HEK293T (cell line): ENCODE data around the gene INSYN2A.

ENCODE experiments used
- CTCF ChIA-PET: fragments of 350-600 bp; formaldehyde crosslinking; extraction: SDS; loops from one replicate; lab custom pipeline; 2021; ENCODE audit warnings: antibody characterized with exemption, inconsistent platforms; lab: Yijun Ruan, JAX
- POLR2A ChIA-PET: fragments of 350-600 bp; formaldehyde crosslinking; extraction: SDS; loops from one replicate; lab custom pipeline; 2020; ENCODE audit warnings: antibody characterized with exemption, inconsistent platforms; lab: Yijun Ruan, JAX
- DNase-seq: peaks from one replicate; pipeline ENCODE4 v3.0.0; 2012; ENCODE audit warnings: mixed read lengths; ENCODE audit errors: extremely low spot score
- ARNT ChIP-seq: fragments of 450-650 bp; IDR thresholded peaks from 2 replicates; pipeline ENCODE4 v1.6.1; 2017; ENCODE audit warnings: mild to moderate bottlenecking
- BHLHE40 ChIP-seq: fragments of 450-650 bp; IDR thresholded peaks from 2 replicates; pipeline ENCODE4 v1.6.1; 2016; ENCODE audit warnings: mild to moderate bottlenecking, moderate library complexity, borderline replicate concordance
- CTBP1 ChIP-seq: fragments of 450-650 bp; IDR thresholded peaks from 2 replicates; pipeline ENCODE4 v1.6.1; 2016; ENCODE audit warnings: borderline replicate concordance
- ELF4 ChIP-seq: fragments of 450-650 bp; IDR thresholded peaks from 2 replicates; pipeline ENCODE4 v1.6.1; 2017; ENCODE audit warnings: antibody characterized with exemption
- FOXA1 ChIP-seq: fragments of 450-650 bp; IDR thresholded peaks from 2 replicates; pipeline ENCODE4 v1.6.1; 2016; ENCODE audit warnings: mild to moderate bottlenecking
- FOXK2 ChIP-seq: fragments of 450-650 bp; IDR thresholded peaks from 2 replicates; pipeline ENCODE4 v1.6.1; 2016; ENCODE audit warnings: mild to moderate bottlenecking
- FOXM1 ChIP-seq: fragments of 450-650 bp; IDR thresholded peaks from 2 replicates; pipeline ENCODE4 v1.6.1; 2017; ENCODE audit warnings: mild to moderate bottlenecking, borderline replicate concordance
- HDGF ChIP-seq: fragments of 450-650 bp; IDR thresholded peaks from 2 replicates; pipeline ENCODE4 v1.6.1; 2017; ENCODE audit warnings: antibody characterized with exemption, borderline replicate concordance
- L3MBTL2 ChIP-seq: fragments of 450-650 bp; conservative IDR thresholded peaks from 2 replicates; pipeline ENCODE4 v1.6.1; 2016; ENCODE audit warnings: mild to moderate bottlenecking
- LEF1 ChIP-seq: fragments of 450-650 bp; IDR thresholded peaks from 2 replicates; pipeline ENCODE4 v1.6.1; 2017; ENCODE audit warnings: mild to moderate bottlenecking, borderline replicate concordance
- NFRKB ChIP-seq: fragments of 450-650 bp; IDR thresholded peaks from 2 replicates; pipeline ENCODE4 v1.6.1; 2016; ENCODE audit warnings: mild to moderate bottlenecking, moderate library complexity
- SP1 ChIP-seq: fragments of 450-650 bp; IDR thresholded peaks from 2 replicates; pipeline ENCODE4 v1.6.1; 2017
- SUZ12 ChIP-seq: fragments of 450-650 bp; IDR thresholded peaks from 2 replicates; pipeline ENCODE4 v1.6.1; 2016; ENCODE audit warnings: mild to moderate bottlenecking
- TARDBP ChIP-seq: fragments of 450-650 bp; IDR thresholded peaks from 2 replicates; pipeline ENCODE4 v1.6.1; 2016
- ZNF384 ChIP-seq: fragments of 450-650 bp; IDR thresholded peaks from 2 replicates; pipeline ENCODE4 v1.6.1; 2016
- TF ChIP-seq, protein P1 (sequence below): fragments of 450-650 bp; IDR thresholded peaks from 2 replicates; pipeline ENCODE4 v1.6.1; 2016

The INSYN2A gene

DNA sequence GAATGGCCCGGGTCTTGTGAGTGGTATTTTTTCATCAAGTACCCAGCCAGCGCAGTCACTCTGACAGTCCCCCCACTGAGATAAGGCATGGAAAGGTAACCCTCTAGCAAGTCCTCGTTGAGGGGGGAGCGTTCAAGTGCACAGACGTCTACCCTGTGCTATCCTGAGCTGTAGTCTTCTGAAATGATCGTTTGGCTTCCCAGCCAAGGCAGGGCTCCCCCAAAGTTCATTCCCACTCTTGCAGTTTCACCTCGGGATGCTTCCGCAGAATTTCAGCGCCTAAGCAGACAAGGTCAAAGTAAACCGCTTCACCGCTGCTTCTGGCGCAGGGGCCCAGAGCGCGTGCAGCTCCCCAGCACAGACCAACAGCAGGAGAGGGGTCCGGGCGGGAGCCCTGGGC lies 1.8 kb downstream of the INSYN2A start:
- CTCF ChIA-PET, result no interaction called here
- TF ChIP-seq BHLHE40 (no peak), CTBP1 (no peak), ELF4 (no peak), ZNF384 (no peak)
- TF ChIP-seq, protein P1, sequence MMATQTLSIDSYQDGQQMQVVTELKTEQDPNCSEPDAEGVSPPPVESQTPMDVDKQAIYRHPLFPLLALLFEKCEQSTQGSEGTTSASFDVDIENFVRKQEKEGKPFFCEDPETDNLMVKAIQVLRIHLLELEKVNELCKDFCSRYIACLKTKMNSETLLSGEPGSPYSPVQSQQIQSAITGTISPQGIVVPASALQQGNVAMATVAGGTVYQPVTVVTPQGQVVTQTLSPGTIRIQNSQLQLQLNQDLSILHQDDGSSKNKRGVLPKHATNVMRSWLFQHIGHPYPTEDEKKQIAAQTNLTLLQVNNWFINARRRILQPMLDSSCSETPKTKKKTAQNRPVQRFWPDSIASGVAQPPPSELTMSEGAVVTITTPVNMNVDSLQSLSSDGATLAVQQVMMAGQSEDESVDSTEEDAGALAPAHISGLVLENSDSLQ, result no peak
- DNase-seq, result no peak
- POLR2A ChIA-PET, result no interaction called here

DNA sequence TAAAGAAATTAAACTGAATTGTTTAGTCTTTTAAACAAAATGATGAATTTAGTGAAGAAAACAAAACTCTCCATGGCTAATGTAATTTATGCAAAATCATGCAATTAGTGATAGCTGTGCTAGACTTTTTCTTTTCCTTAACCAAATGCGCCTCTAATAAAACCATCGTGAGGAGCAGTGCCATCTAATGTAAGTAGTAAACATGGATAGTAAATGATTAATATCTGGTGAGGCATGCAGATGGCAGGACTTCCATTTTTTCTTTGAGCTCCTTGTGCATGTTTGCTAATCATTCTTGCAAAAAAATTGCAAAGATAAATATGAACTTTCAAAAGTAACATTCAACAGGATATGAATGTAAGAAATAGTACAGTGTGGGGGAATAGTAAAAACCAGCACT lies 2.3 kb downstream of the INSYN2A start:
- no peak for TF ChIP-seq SP1
- no peak for DNase-seq
- ChIA-PET POLR2A (no interaction called here), CTCF (no interaction called here)

DNA sequence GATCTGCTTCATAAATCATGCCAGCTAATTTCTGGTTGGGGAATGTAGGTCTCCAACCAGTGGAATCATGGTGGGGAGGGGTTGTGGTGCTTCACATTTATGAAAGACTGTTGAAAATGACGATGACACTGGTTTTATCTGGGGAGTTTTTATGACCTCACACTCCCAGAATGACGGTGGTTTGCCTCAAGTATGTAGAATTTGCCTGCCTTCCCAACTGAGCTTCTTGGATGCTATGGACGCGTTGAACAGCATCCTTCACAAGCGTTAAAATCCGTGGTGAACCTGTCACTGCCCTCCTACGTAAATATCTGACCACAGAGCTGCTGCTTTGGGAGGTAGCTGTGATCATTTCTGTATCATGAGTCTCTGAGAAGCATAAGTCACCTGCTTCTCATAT lies 3.3 kb downstream of the INSYN2A start:
- CTCF ChIA-PET, result no interaction called here
- POLR2A ChIA-PET, result no interaction called here
- no peak for DNase-seq
- TF ChIP-seq FOXM1, result no peak
- TF ChIP-seq ARNT, result no peak
- no peak for TF ChIP-seq FOXK2
- no peak for TF ChIP-seq ELF4
- TF ChIP-seq FOXA1, result no peak
- TF ChIP-seq SP1, result no peak
- TF ChIP-seq TARDBP, result no peak
- TF ChIP-seq L3MBTL2, result no peak
- no peak for TF ChIP-seq CTBP1
- TF ChIP-seq SUZ12, result no peak
- no peak for TF ChIP-seq NFRKB
- no peak for TF ChIP-seq BHLHE40

DNA sequence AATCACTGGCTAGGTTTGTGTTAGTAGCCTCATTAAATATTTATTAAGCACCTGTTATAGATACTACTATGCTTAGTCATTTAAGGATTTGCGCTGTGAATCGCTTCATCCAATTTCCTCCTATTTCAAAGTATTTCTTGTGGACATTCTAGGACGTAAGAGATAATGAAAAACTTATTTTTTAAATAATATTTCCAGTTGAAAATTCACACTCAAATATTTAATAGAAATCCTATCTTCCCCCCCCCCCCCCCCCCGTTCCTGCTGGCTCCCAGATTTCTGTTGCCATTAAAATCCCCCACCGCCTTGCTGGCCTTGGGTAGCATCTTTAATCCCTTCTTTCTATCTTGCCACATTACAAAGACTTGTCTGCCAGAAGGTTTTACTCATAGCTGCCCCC lies 6.0 kb downstream of the INSYN2A start:
- DNase-seq, result no peak
- POLR2A ChIA-PET, result no interaction called here
- CTCF ChIA-PET, result interaction anchor here (0.6 kb wide), 1 partner anchor 33 kb away, joined by 5 read pairs; no protein-coding TSS in a partner anchor
- TF ChIP-seq L3MBTL2 (no peak), ARNT (no peak), CTBP1 (no peak), FOXA1 (no peak), LEF1 (no peak), TARDBP (no peak), FOXK2 (no peak)

DNA sequence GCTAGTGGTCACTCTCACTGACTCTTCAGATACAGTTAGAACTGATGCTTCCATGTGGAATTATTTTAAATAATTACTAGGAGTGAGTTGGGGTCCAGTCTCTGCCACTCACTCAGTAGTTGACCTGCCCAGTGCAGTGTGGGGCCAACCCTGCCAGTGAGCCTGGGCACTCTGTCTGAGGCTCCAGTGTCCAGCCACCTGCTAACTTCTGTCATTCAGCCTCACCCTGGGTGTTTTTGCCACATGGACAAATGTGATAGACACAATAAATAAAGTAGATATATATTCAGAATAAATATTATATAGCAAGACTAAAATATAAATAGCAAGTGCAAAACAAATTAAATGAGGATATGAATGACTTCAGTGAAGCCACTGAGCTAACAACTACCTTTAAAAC lies 7.2 kb downstream of the INSYN2A start:
- no peak for DNase-seq

DNA sequence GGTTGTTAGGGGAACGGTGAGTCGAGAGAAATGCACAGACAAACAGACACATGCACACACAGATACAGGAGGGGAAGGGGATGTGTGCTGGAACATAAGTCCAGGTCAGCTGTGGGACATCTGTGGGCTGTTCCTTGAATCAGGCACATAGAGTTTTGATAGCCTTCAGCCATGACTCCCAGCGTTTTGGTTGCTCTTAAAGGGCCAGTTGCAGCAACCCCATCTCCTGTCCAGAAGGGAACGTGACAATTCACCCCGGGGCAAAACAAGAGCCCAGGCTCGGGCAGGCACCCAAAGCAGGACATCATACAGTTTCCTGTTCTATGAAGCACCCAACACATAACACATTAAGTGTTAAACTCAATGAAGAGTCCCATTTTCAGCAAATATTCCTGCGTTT lies 9.6 kb downstream of the INSYN2A start:
- POLR2A ChIA-PET, result no interaction called here
- DNase-seq, result no peak
- TF ChIP-seq ZNF384, result no peak
- TF ChIP-seq SUZ12, result no peak
- TF ChIP-seq LEF1, result no peak
- no peak for TF ChIP-seq SP1
- no peak for TF ChIP-seq ARNT
- no peak for TF ChIP-seq NFRKB
- no peak for TF ChIP-seq FOXM1
- TF ChIP-seq, protein P1, result no peak
- no peak for TF ChIP-seq FOXK2
- no peak for TF ChIP-seq CTBP1
- no peak for TF ChIP-seq FOXA1
- no peak for TF ChIP-seq BHLHE40
- no peak for TF ChIP-seq HDGF
- TF ChIP-seq L3MBTL2, result no peak
- TF ChIP-seq TARDBP, result no peak
- no peak for TF ChIP-seq ELF4
- CTCF ChIA-PET, result no interaction called here

More for the DNA sequence above, 7.2 kb downstream of the INSYN2A start:
- POLR2A ChIA-PET, result no interaction called here
- CTCF ChIA-PET, result no interaction called here
- TF ChIP-seq L3MBTL2 (no peak), FOXM1 (no peak), BHLHE40 (no peak), ARNT (no peak), SP1 (no peak), TARDBP (no peak), SUZ12 (no peak), ELF4 (no peak), LEF1 (no peak)

DNA sequence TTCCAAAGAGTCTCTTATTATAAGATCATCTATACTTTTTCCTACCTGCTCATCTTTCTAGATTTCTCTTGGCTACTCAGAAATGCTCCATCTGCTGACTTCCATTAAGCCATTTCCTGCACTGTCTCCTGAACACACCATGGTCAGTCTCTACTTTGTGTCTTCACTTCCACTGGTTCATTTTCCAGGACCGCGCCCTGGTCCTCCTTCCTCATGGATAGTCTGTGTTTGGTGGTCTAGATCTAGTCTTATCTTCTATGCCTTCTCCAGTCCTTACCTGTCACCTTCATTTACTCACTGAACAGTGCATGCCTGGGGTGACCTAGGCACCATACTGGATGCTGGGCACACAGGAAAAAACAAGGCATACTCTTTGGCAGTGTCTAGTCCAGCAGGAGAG lies 11.8 kb downstream of the INSYN2A start:
- no peak for DNase-seq
- TF ChIP-seq FOXM1, result no peak
- no peak for TF ChIP-seq TARDBP
- TF ChIP-seq LEF1, result no peak
- no peak for TF ChIP-seq HDGF
- TF ChIP-seq ARNT, result no peak
- TF ChIP-seq CTBP1, result no peak
- TF ChIP-seq NFRKB, result no peak
- ChIA-PET CTCF (no interaction called here), POLR2A (no interaction called here)

DNA sequence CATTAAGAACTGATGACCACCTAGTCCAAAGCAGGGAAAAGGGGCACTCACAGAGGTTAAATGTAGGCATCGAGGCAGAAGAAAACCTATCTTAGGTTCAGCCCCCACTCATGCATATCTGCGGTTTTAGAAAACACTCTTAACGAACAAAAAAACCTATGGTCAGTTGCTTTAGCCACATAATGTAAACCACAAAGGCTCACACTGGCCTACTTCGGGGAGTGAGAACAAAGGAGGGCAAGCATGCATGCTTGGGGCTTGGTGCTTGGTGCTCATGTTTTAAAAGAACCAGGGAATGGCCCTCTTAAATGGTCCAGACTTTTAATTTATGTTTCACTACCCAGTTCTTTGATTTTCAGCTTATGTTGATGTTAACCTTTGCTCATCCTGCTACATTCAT lies 14.2 kb downstream of the INSYN2A start:
- TF ChIP-seq SP1 (no peak), FOXA1 (no peak), CTBP1 (no peak), L3MBTL2 (no peak), BHLHE40 (no peak), TARDBP (no peak), HDGF (no peak)
- no peak for DNase-seq
- ChIA-PET CTCF (no interaction called here), POLR2A (no interaction called here)
